HG02943 (cell line): Measurements from ENCODE around the gene LNX1.

Experiments
- ATAC-seq: cut with Tn5 transposase; IDR thresholded peaks from one replicate; pipeline ENCODE4 v1.9.1; 2021; ENCODE audit warnings: mild to moderate bottlenecking, low read depth, moderate library complexity; ENCODE audit not compliant: unreplicated experiment

Gene LNX1

GRCh38 chr4:53505947-53506346 lies 85.3 kb downstream of the LNX1 start:
- no peak for ATAC-seq

GRCh38 chr4:53502094-53502493 lies 89.2 kb downstream of the LNX1 start:
- no peak for ATAC-seq

DNA sequence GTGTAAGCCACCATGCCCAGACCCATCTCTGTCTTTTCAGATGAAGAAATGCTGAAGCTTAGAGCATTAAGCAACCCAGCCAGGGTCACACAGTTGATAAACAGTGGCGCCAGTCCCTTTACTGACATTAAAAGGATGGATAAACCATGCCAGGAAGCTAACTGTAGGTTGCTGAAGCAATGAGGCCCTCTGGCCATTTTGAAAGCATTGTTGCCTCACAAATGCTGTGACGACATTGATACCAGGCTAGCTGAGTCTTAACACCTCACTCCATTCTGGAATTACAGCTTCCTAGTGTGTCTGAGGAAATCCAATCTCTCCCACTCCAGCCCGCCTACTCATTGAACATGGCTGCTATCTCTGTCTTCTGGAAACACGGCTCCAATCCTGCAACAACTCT lies 89.7 kb downstream of the LNX1 start:
- no peak for ATAC-seq

DNA sequence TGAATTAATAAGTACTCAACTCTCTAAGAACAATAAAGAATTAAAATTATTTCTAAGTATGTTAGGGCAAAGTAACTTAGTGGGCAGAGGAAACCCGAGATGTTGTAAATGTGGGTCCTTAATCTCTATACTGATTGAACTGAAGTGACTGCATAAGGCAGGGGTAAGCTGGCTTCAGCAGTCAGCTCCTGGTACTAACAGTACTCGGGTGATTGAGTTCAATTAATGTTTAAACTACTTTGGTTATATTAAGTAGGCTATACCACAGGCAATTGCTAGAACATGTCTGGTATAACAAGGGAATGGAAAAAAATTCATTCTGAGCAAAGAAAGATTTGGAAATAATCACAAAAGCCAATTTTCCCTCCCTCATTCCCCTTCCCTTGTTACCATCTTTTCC lies 90.7 kb downstream of the LNX1 start:
- no peak for ATAC-seq

DNA sequence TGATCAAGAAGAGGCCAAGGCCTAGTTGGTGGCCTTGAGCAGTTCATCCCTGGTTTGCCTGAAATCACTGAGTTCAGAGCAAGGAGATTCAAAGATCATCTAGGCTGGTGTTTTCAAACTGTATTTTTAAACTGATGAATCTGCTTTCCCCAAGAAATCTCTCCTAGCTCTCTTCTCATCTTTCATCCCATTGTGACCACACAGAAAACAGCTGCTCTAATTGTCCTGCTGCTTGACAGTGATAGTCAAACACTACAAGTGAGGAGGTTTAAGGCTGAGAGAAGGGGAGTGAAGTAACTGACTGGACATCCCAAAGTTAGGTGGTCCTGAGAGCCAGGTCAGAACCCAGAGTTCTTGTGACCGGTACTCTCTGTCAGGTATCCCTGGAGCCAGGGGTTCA lies 91.5 kb downstream of the LNX1 start:
- ATAC-seq: no peak

- no peak for ATAC-seq
Measured at GRCh38 chr4:53498706-53499105, 92.6 kb downstream of the LNX1 start.

GRCh38 chr4:53497487-53498244 lies 93.6 kb downstream of the LNX1 start:
- ATAC-seq: no peak

DNA sequence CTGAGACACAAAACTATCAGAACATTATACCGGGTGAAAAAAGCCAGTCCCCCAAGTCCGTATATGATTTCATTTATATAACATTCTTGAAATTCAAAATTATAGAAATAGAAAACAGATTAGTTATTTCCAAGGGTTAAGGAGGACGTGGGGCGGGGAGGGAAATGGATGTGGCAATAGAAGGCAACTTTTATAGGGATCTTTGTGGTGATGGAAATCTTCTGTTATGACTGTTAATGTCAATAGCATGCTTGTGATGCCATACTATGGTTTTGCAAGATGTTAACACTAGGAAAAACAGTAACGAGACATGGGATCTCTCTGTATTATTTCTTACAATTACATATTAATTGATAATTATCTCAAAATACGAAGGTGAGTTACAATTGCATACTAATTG lies 96.4 kb downstream of the LNX1 start:
- ATAC-seq: no peak

- no peak for ATAC-seq
Measured at GRCh38 chr4:53490965-53491622, 100.2 kb downstream of the LNX1 start.

DNA sequence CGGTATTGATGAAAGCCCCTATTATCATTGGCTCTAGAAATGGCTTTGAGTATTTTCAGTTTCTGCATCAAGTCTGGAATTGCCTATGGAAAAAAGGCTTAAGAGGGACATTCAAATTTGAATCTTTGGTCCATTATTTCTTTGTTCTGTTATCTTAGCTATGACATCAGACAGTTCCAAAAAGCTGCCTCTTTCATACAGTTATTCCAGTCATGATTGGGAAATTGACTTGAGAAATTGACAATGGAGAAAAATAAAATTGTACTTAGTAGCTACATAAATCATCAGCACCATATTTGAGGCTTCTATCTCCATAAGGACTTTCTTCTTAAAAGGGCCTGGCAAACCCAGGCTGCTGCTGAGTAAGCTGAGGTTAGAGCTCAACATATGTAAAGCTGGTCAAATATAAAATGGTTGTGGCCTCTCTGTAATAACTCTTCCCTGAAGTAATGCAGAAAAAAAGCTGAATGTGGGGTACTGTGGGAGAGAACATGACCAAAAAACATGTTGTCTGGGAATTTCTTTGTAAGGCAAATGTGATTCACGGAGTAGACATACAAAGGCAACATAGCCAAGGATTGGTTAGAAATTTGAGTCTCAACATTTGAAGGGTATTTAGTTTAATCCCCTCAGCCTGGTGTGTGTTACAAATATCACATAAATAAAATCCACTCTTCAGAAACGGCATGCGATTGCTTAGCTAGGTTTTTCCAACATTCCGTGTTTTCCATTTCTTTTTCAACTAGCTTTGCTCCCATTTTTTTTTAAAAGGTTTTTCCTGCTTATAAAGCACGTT lies 100.9 kb downstream of the LNX1 start:
- no peak for ATAC-seq

DNA sequence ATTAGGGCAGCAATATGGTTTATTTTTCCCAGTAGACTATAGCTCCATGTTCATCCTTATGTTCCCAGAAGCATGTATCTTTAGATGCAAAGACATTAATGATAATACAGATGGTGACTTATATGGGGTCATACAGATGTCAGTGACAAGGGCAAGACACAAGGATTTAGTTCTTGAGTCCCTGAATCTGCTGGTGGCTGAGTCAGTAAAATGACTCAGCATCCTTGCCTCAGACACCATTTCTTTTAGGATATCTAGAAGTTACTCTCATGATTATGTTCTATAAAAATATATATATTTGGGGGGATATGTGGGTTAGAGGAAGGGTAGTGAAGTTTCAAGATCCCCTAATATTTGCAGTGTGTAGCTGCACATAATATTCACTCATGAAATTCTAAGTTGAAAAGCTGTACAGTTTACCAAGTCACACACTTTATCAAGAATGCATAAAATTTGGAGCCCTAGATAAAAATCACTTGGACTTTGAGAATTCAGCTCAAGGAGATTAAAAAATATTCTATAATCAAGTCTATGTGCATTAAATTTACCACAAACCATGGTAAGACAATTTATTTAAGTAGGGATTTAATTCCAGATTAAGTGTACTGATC lies 101.9 kb downstream of the LNX1 start:
- ATAC-seq: no peak

DNA sequence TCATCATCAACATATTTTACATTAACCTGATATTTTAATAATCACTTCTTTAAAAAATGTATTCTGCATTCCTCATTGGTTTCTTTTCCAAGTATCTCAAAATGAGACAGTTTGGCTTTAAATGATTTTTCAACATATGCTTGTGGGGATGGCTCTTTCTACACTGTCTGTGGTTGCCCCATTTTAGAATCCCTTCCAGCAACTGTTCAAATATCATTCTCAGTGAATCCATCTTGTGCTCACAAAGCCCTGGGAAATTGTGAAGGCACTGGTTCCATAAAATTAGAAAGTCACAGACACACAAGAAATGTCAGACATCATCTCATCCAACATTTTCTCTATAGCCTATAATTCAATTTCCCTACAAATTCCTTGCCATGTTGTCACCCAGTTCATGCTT lies 103.5 kb downstream of the LNX1 start:
- no peak for ATAC-seq

GRCh38 chr4:53485658-53486040 lies 105.6 kb downstream of the LNX1 start:
- ATAC-seq: no peak

- ATAC-seq: no peak
Measured at GRCh38 chr4:53484911-53485657, 106.2 kb downstream of the LNX1 start.

DNA sequence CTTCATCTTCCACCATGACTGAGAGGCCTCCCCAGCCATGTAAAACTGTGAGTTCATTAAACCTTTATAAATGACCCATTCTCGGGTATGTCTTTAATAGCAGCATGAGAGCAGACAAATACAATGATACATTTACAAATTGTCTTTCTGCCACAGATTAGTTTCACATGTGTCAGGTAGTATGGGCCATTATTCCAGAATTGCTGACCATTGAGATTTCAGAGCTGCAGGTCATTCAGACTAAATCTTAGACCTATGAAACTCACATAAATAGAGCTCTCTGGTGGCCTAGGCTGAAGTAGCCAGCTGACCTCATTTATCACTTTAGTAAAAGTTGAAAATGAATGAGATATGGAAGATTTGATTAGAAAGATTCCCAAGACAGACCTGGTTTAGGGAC lies 108.0 kb downstream of the LNX1 start:
- no peak for ATAC-seq

- no peak for ATAC-seq
Measured at GRCh38 chr4:53481586-53481985, 109.7 kb downstream of the LNX1 start.

GRCh38 chr4:53480909-53481308 lies 110.4 kb downstream of the LNX1 start:
- ATAC-seq: no peak

GRCh38 chr4:53479736-53480525 lies 111.4 kb downstream of the LNX1 start:
- ATAC-seq: no peak

DNA sequence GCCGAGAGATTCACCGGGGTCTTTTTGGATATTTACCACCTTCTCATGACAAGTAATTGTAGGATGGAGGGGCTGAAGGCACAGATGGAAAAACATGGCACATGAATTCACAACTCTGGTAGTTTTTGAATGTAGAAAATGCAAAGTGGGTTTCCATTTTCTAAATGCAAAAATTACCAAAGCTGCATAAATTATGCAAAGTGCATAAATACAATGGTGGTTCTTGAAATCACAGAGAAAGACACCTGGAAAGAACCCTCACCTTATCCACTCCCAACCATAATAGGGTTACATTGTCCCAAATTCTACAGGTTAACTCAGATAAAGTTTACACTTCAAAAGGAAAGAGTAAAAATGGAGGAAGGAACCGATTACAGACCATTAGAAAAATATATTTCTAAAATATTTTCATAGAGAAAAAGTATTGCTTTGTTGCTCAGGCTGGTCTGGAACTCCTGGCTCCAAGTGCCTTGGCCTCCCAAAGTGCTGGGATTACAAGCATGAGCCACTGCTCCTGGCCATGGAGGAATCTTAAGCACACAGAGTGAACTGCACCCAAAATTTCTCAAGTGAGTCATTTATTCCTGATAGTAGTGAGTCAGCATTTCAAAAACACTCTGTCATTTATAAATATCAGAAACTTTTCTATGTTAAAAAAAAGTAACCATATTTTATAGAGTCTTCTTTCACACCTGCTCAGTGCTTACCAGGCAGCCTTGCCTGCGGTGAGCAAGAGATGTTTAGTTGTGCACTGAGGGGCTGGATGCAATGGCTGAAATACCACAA lies 112.4 kb downstream of the LNX1 start:
- no peak for ATAC-seq
